Stimulated activated CD4-positive, alpha-beta T cell treated with anti-CD3 and anti-CD28 coated beads, Interleukin-4, amount 100 ng/mL, for 48 hours (primary cell): ENCODE data around the gene NOC4L.
"Not testable (repeated sequence)": the region's sequence is repeated elsewhere in the genome, so short reads cannot be mapped to it uniquely, and the experiment has no call there.

Experiments used
- DNase-seq, 2 donors: peaks; one replicate each; pipeline ENCODE4 v3.0.0-alpha.2; 2020; ENCODE audit warnings: low read depth in 2 of 2

The NOC4L gene

DNA sequence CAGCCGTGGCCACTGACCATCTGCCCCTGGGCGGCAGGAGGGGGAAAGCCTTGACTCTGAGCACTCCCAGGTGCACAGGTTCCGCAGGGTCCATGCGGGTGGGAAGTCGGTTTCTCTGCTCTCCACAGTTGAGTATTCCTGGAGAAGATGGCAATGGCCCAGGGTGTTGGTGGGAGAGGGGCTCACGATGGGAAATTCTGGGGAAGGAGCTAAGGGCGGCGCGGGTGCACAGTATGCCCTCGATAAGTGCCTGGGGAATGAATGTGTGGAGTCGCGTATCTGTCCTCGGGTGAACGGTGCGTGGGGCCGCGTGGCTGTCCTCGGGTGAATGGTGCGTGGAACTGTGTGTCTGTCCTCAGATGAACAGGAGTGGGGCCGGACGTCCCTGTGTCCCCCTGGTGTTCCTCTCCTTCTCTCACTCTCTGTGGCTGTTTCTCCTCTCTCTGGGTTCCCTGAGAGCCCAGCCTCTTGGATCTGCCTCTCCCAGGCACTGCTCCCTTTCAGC lies 38.0 kb downstream of the NOC4L start:
- DNase-seq: no peak

DNA sequence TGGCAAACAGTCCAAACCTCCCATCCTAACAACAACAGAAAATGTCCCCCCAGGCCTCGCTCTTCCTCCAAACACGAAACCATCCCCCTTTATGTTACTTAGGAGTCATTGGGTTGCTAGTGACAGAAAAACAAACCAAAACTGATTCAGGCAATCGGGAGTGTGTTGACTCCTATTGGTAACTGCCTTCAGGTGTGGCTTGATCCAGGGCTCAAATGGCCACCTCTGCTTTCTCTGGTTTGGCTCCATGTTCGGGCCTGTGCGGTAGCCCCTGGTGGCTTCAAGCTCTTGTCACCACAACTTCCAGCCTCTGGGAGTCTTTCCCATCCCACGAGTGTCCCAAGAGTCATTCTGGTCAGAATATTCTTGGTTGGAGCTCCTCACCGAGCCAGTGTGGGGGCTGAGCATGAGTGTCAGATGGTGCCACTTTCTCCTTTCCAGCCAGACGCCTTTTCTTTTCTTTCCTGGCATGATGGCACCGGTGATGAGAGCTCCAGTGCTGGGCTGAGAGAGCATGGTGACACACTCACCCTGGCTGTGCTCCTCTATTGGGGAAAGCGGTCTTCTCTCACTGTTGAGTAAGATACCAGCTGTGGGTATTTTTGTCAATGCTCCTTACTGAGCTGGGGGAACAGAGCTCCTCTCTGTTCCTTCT lies 38.6 kb downstream of the NOC4L start:
- DNase-seq: no peak

DNA sequence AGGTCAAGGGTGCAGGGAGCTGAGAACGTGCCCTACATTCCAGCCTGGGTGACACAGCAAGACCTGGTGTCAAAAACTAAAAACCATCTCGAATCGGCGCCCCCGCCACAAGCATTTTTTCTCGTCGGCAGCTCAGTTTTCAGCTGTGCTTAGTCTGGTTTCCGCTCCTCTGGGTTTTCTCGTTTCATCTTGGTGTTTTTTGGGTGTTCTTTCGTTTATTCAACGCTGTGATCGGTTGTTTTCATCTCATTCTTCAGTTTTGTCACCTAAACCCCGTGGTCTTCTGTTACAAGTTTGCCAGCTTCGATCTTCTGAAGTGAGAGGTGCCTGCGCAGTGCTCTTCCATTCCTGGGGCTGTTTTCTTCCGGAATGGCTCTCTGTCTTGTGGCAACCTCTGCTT lies 41.4 kb downstream of the NOC4L start:
- no peak for DNase-seq

DNA sequence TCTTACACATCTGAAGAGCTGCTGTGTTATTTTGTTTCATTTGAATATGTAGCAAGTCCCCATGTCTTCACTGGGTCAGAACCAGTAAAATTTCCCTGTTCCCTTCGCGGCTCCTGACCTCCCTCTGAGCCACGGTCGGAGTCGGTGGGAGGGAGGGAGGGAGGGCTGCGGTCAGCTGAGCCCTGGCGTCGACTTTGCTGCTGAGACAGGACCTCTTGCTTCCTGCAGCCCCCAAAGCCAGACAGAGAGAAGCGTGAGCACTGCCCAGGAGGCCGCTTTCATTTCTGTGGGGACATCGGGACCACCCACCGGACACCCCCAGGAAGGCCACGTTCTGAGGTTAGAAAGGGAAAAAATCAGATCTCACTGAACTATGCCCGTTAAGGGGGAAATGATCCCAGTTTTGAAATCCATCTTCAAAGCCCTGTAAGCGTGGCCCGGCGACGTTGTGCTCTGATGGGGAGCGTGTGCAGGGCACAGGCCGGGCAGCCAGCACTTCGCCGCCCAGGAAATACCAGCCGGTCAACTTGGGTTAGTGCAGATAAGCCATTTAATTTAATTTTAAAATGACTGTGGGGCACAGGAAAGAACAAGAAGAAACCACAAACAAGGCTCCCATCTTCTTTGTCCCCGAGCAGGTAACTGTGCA lies 42.1 kb downstream of the NOC4L start:
- DNase-seq: no peak

DNA sequence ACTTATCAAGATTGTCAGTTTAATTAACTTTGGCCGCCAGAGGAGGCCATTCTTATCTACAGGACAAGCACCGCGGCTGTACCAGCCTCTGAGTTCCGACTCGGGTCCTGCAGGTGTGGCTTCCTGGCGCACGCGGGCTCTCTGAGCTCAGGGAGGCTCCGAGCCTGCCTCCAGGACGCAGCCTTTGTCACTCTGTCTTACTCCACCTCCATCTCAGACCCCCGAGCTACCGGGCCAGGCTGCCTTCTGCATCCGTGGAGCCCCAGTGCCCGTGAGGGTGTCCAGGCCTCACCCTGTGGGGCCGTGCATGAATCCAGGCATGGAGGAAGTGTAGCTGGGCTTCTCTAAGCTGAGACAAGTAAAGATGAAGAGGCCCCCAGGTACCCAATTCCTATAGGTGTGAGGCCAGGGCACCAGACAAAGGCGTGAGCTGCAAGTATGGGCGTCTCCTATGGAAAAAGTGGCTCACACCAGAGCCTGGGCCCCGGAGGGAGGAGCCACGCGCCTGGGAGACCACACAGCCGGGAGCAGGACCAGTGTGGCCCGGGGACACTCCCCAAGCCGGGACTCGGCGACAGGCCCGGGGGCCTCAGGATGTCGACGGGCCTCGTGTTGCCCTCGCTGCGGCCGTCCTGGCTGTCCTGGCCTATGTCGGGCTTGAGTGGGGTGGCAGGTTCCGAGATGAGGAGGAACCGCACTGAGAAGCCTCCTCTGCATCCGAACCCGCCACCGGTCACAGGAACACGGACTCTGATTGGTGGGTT lies 42.8 kb downstream of the NOC4L start:
- no peak for DNase-seq

DNA sequence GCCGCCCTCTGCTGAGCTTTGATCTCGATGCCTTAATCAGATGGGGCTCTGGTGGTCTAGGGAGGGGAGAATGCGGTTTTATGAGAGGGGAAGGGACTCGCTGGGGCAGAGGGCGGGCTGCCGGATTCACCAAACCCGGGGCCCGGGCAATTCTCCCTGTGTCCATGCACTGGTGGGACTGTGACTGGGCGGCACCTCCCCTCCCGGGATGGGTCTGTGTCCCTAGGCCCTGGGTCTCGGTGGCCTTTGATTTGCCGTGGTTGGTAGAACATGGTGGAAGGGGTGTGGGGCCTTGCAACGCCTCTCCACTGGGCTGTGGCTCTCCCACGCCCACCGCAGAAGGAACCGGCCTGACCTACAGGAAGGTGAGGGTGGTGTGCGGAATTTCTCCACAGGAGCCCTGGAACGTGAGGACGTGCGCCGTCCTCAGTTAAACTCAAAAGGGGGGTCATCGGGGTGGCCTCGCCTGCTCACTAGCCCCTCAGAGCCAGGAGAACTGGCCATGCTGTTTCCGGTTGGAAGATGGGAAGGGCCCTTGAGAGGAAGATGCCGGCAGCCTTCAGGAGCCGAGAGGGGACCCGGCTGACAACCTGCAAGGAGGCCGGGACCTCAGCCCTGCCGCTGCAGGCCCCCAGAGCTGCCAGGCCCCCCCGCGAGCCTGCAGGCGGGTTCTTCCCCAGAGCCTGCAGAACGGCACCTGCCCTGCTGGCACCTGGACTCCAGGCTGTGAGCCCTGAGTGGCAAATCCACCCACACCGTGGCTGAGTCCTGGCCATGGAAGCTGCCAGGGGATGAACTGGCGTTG lies 43.6 kb downstream of the NOC4L start:
- no peak for DNase-seq

DNA sequence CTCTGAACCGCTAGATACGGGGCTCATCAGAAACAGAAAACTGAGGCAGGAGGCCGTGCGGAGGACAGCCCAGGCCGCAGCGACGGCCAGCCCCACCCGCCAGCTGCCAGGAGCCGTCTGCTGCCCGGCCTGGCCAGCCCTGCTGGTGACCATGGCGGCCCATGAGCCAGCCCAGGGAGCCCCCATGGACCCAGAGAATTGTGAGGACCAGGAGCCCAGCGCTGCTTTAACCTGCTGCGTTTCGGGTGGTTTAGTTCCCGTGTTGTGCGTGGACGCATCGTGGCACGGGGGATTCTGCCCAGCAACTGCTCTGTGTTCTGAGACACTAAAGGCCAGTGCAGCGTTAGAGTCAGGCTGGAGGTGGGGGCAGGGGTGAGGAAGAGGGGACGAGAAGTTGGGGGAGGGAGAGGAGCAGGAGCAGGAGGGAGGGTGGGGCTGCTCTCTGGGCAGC lies 44.2 kb downstream of the NOC4L start:
- DNase-seq: no peak

DNA sequence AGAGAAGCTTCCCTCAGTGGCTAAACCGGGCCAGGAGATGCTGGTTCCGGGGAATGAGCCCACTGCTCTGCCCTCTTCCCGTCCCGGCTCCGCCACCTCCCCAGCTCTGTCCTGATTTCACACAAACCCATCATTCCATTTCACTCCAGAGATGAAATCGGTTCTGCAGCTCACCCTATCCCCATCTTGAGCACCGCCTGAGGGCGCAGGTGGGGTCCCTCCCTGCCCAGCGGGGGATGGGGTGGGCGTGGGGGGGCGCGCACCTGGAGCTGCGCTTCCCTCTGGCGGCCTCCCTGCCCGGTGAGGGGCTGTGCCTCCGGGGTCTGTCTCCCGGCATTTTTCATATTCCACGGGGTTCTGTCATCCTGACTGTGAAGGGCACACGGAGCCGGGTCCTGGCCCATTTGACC lies 44.7 kb downstream of the NOC4L start:
- no peak for DNase-seq

DNA sequence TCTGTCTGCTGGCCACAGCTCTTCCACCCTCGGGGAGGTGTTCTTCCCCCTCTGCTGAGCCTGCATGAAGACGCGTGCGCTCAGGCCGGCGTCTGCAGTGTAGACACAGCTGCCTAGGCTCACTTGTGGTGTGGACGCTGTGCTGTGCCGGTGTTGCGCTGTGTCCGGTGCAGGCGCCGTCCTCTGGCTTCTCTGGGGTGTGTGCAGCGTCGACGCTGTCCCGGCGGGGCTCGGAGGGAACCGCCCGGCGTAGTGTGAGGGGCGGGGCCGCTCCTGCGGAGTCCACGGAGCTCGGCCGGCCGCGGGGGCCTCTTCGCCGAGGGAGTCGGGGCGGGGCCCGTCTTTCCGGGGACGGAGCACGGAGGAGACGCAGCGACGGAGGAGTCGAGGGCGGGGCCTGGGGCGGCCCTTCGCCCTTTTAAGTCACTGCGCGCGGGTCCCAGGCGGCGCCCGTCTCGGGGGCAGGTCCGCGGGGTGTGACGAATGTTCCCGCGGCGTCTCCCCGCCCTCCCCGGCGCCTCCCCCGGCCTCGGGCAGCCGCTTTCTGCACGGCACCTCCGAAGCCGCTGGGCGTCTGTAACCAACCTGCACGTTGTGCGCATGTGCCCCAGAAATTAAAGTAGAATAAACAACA lies 45.2 kb downstream of the NOC4L start:
- peak; percentile 86 to 91 for DNase-seq

DNA sequence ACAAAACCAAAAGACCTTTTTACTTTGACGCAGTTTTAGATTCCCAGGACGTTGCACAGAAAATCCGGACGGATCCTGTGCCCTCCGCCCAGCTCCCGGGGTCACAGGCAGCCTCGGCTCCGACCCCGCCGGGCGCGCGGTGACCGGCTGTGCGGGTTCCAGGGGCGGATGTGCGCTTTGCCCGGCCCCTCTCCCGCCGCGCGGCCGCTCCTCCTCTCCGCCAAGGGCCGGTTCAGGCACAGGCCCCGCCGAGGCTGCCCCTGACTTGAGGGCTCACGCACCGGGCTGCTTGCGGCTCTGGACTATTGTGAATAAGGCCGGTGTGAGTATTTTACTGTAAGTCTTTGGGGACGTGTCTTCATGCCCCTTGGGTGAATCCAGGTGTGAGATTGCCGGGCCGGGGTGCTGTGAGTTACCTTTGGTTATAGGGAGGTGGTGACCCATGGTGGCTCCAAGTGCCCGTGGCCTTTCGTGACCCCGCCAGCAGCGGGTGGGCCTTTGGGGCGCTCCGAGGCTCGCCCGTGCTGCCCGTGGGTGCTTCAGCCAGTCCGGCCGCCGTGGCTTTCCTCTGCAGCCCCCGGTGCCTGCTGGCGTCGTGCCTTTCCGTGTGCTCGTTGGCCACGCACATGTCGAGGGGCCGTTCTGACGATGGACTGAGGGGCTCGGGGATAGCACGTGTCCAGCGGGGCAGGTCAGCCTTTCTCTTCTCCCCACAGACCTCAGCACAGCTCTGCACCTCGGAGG lies 45.9 kb downstream of the NOC4L start:
- DNase-seq: no peak

DNA sequence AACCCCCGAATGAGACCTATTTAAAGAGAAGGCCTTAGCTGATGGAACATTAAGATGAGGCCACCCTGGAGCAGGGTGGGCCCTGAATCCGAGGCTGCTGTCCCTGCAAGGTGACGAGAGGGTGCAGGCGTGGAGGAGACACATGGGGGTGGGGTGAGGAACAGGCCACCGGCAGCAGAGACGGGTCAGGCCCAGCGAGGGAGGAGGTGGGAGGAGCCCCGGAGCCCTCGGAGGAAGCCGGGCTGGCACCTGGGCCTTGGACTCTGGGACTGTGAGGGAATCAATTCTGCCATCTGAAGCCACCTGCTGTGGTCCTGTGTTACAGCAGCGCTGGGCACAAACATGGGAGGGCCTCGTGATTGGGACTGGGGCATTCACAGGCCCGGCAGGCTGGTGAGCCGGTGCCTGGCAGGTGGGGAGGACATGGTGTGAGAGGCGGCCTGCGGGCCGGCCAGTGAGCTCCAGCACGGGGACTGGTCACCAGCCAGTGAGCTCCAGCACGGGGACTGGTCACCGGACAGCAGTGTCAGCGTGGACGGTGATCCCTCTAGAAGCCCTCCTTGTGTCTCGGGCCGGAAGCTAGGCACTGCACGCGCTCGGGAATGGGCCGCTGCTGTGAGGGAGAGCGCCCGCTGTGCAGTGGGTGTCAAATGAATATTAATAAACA lies 46.7 kb downstream of the NOC4L start:
- no peak for DNase-seq

DNA sequence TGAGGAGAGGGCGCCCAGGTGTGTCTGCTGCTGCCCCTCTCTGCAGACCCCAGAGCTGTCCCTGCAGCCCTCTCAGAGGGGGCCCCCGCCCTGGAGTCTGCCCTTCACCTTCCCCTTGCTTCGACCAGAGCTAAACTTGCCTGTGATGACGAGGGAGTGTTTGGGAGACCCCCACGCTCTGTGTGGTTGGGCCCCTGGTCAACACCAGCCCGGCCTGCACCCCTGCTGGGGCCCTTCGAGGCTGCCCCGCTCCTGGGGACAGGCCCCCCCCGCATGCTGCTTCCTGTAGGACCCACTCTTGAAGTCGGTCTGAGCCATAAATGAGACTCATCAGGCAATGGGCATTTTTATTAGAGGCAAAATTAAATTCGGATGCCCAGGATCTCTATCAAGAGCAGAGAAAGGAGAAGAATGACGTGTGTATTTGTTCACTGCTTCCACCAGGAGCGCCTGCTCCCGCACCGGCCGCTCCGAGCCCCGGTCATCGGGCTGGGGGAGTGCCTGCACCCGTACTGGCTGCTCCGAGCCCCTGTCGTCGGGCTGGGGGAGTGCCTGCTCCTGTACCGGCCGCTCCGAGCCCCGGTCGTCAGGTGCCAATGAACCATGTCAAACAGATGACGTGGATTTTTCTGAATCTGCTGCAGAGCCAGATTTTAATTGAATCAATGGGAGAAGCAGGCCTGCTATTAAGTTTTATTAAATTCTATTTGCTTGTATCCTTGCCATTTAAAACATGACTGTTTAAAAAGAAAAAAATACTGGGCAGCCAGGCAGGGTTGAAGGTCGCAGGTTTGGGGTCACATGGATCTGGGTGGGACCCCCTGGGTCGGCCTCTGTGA lies 47.7 kb downstream of the NOC4L start:
- DNase-seq: no peak

DNA sequence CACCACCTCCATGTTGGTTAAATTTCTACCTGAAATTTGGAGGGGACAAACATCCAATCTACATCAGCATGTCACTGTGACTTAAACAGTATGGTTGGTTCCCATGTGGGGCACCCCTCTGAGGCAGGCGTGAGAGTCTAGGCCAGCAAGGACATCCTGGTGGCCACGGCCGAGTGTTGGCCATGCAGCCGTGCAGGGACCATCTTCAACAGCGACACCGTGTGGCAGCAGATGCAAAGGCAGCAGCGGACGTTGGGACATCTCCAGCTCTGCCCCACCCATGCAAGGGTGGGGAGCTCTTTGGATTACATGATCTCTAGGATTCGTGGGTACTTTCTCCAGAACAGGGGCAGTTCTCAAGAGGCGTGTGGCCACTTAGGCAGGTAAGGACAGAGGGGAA lies 49.8 kb downstream of the NOC4L start:
- DNase-seq: peak in 1 of 2 donors; percentile 28

DNA sequence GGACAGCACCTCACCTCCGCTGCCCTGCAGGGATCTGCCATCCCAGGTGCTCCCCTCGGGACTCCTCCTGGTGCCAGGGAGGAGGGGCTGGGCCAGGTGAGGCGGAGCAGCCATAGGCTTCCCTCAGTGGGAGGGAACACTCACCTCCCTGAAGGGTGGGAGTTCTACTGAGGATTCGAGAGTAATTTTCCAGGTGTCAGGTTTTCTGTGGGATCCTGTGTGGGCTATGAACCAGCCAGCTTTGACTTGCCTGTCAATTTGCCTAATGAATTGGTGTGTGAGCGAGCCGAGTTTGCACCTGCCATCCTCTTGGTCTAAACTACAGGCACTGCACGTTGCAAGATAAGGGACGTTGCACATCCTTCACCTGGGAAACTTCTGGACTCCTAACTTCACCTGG lies 50.3 kb downstream of the NOC4L start:
- DNase-seq: no peak

DNA sequence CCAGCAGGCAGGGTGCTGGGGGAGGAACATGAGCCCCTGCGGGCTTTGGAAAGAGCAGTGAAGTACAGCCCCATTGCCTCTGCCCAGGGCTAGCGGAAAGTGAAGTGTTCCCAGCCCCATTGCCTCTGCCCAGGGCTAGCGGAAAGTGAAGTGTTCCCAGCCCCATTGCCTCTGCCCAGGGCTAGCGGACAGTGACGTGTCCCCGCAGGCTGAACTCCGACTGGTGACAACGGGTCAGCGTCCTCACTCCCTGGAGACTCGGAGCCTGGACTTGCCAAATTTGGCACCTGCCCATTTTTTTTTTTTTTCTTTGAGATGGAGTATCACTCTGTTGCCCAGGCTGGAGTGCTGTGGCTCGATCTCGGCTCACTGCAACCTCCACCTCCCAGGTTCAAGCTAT lies 51.0 kb downstream of the NOC4L start:
- not testable (repeated sequence) for DNase-seq

DNA sequence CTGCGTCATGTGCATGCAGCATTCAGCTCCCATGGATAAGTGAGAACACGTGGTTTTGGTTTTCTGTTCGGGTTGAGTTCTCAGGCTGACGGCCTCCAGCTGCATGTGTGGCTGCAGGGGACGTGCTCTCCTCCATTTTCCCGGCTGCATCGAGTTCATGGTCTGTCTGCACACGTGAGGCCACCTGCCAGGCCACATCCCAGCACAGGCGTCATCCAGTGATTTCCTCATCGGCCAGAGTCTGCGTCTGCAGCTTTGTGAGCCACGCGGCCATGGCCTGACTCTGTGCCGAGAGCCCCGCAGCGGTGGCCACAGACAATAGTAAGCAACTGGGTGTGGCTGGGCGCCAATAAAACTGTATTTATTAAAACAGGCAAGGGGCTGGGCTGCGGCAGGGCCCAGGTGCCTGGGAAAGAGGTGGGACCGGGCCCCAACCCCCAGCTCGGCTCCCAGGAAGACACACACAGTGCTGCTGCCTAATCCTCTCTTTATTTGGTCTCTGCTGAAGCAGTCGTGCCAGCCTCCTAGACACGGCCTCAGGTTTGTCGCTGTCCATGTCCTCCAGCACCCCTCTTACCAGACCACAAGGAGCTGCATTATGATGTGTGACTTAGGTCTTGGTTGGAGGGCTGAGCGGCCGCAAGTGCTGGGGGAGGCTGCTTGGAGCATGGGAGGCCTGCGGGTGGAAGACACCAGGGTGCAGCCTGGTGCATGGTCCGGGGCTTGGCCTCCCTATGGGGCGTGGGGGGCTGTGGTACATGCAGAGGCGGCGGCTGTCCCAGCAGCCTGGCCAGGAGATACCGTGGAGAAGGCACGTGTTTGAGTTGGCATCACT lies 52.0 kb downstream of the NOC4L start:
- no peak for DNase-seq

DNA sequence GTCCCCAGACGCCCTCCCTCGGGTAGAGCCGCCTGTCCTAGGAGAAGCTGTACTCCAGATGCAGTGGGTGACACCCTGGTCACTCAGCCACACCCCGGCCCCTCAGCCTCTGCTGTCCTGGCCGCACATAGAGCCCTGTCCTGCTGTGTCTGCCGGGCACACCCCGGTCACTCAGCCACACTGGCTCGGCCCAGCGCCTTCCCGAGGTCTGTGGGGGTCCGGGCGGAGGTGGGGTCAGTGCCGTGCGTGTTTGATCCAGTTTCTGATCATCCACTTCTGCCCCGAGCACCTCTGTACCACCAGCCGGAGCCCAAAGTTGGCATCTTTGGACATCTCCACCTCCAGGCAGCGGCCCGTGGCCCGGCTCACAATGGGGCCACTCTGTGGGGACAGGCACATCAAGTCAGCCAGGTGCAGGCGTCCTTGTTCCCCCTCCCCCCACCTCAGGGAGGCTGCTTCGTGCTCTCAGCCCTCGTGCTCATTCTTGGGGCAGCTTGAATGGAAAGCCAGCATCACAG lies 52.7 kb downstream of the NOC4L start:
- DNase-seq: no peak
